ENCODE data around the gene ZBTB42. TPM values are rescaled to one million over a fixed set of nuclear protein-coding genes. Genes with fewer than 3 reads are reported as not detected.

ZBTB42 gene
- total RNA-seq, 1 donor: 2.9 TPM

GRCh38 chr14:104816616-104816884, 15.6 kb downstream of the ZBTB42 start:
- Histone ChIP-seq H4K20me1 (ENCODE audit: insufficient read depth, low read length) (no peaks in the 10 kb centered on the region), H3K4me1 (ENCODE audit: insufficient read depth, low read length) (peaks cover 16% of the 10 kb centered on the region), H2AFZ (ENCODE audit: low read length) (peak overlapping the region; percentile 99), H3K4me2 (ENCODE audit: insufficient read depth, low read length) (peak overlapping the region; percentile 93), H3K79me2 (ENCODE audit: insufficient read depth, low read length) (peaks cover 16% of the 10 kb centered on the region), H3K36me3 (ENCODE audit: insufficient read depth, low read length) (no peaks in the 10 kb centered on the region), H3K9me3 (ENCODE audit: low read depth, low read length) (no peaks in the 10 kb centered on the region), H3K27me3 (ENCODE audit: insufficient read depth, low read length) (no peaks in the 10 kb centered on the region), H3K4me3 (ENCODE audit: insufficient read depth, low read length) (peak overlapping the region; percentile 94), H3K27ac (ENCODE audit: low read depth, low read length) (peak overlapping the region; percentile 85)
- no peak for DNase-seq (ENCODE audit: insufficient read length, low spot score, missing footprints)
- TF ChIP-seq CTCF (IDR thresholded peaks at IDR 0.05; ENCODE audit: extremely low read depth, low read depth, low read length): no peak

- no peak overlapping the region for H3K4me3 ChIP-seq (ENCODE audit: insufficient read depth, low read length)
- no peak for TF ChIP-seq CTCF (IDR thresholded peaks at IDR 0.05; ENCODE audit: extremely low read depth, low read depth, low read length)
- peak; percentile 31 for DNase-seq (ENCODE audit: insufficient read length, low spot score, missing footprints)
- no peak overlapping the region for H3K4me2 ChIP-seq (ENCODE audit: insufficient read depth, low read length)
- H3K4me1 ChIP-seq (ENCODE audit: insufficient read depth, low read length): peaks cover 16% of the 10 kb centered on the region
- H3K27ac ChIP-seq (ENCODE audit: low read depth, low read length): no peak overlapping the region
- no peaks in the 10 kb centered on the region for H3K9me3 ChIP-seq (ENCODE audit: low read depth, low read length)
- no peaks in the 10 kb centered on the region for H3K27me3 ChIP-seq (ENCODE audit: insufficient read depth, low read length)
- peaks cover 16% of the 10 kb centered on the region for H3K79me2 ChIP-seq (ENCODE audit: insufficient read depth, low read length)
- H3K36me3 ChIP-seq (ENCODE audit: insufficient read depth, low read length): no peaks in the 10 kb centered on the region
- H2AFZ ChIP-seq (ENCODE audit: low read length): no peak overlapping the region
- H4K20me1 ChIP-seq (ENCODE audit: insufficient read depth, low read length): no peaks in the 10 kb centered on the region
Observed at GRCh38 chr14:104817930-104818713, 17.2 kb downstream of the ZBTB42 start.

- Histone ChIP-seq H3K27ac (ENCODE audit: low read depth, low read length) (no peak overlapping the region), H3K4me3 (ENCODE audit: insufficient read depth, low read length) (no peak overlapping the region), H3K79me2 (ENCODE audit: insufficient read depth, low read length) (peaks cover 15% of the 10 kb centered on the region), H3K9me3 (ENCODE audit: low read depth, low read length) (no peaks in the 10 kb centered on the region), H3K36me3 (ENCODE audit: insufficient read depth, low read length) (no peaks in the 10 kb centered on the region), H4K20me1 (ENCODE audit: insufficient read depth, low read length) (no peaks in the 10 kb centered on the region), H3K27me3 (ENCODE audit: insufficient read depth, low read length) (no peaks in the 10 kb centered on the region), H2AFZ (ENCODE audit: low read length) (no peak overlapping the region), H3K4me2 (ENCODE audit: insufficient read depth, low read length) (no peak overlapping the region), H3K4me1 (ENCODE audit: insufficient read depth, low read length) (peaks cover 16% of the 10 kb centered on the region)
- no peak for DNase-seq (ENCODE audit: insufficient read length, low spot score, missing footprints)
- TF ChIP-seq CTCF (IDR thresholded peaks at IDR 0.05; ENCODE audit: extremely low read depth, low read depth, low read length): no peak
Observed at GRCh38 chr14:104818714-104819161, 17.8 kb downstream of the ZBTB42 start.

GRCh38 chr14:104819361-104819781, 18.5 kb downstream of the ZBTB42 start:
- Histone ChIP-seq H3K9me3 (ENCODE audit: low read depth, low read length) (no peaks in the 10 kb centered on the region), H3K27me3 (ENCODE audit: insufficient read depth, low read length) (no peaks in the 10 kb centered on the region), H3K27ac (ENCODE audit: low read depth, low read length) (no peak overlapping the region), H2AFZ (ENCODE audit: low read length) (no peak overlapping the region), H3K79me2 (ENCODE audit: insufficient read depth, low read length) (peaks cover 13% of the 10 kb centered on the region), H3K4me2 (ENCODE audit: insufficient read depth, low read length) (no peak overlapping the region), H3K4me3 (ENCODE audit: insufficient read depth, low read length) (no peak overlapping the region), H4K20me1 (ENCODE audit: insufficient read depth, low read length) (no peaks in the 10 kb centered on the region), H3K4me1 (ENCODE audit: insufficient read depth, low read length) (peaks cover 16% of the 10 kb centered on the region), H3K36me3 (ENCODE audit: insufficient read depth, low read length) (no peaks in the 10 kb centered on the region)
- DNase-seq (ENCODE audit: insufficient read length, low spot score, missing footprints): peak; percentile 14
- no peak for TF ChIP-seq CTCF (IDR thresholded peaks at IDR 0.05; ENCODE audit: extremely low read depth, low read depth, low read length)

Measured in osteoblast (primary cell).